HG02852 (cell line): Measurements from ENCODE around the gene SNRPD2.
"Not testable (repeated sequence)": the region's sequence is repeated elsewhere in the genome, so short reads cannot be mapped to it uniquely, and the experiment has no call there.

Source experiments
- ATAC-seq: cut with Tn5 transposase; IDR thresholded peaks from one replicate; pipeline ENCODE4 v1.9.1; 2021; ENCODE audit warnings: mild to moderate bottlenecking, moderate library complexity; ENCODE audit not compliant: unreplicated experiment

Gene SNRPD2

DNA sequence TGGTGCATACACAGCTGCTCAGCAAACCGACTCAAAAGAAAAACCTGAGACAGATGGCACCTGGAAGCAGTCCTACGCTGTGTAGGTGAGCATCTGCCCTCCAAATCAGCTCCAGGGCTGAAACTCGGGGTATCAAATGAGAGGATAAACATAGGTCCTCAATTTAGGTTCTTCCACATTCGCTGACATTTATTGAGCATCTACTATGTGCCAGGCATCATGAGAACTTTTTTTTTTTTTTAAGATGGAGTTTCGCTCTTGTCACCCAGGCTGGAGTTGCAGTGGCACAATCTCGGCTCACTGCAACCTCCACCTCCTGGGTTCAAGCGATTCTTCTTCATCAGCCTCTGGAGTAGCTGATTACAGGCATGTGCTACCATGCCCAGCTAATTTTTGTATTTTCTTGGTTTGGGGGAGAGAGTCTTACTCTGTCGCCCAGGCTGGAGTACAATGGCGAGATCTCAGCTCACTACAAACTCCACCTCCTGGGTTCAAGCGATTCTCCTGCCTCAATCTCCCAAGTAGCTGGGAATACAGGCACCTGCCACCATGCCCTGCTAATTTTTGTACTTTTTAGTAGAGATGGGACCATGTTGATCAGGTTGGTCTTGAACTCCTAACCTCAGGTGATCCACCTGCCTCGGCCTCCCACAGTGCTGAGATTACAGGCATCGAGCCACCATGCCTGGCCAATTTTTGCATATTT, 14.1 kb upstream of the SNRPD2 start:
- ATAC-seq = no peak

DNA sequence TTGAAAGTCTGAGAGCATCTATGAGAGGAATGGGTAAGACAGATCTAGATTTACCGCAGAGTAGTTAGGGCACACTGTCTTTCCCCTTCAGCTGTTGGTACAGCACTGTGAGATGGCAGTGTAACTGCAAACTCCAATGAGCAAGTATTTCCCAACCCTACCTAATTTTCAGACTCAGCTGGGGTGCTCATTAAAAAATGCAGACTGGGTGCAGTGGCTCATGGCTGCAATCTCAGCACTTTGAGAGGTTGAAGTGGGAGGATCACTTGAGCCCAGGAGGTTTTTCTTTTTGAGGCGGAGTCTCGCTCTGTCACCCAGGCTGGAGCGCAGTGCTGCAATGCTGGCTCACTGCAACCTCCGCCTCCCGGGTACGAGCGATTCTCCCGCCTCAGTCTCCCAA, 13.4 kb upstream of the SNRPD2 start:
- no peak for ATAC-seq

DNA sequence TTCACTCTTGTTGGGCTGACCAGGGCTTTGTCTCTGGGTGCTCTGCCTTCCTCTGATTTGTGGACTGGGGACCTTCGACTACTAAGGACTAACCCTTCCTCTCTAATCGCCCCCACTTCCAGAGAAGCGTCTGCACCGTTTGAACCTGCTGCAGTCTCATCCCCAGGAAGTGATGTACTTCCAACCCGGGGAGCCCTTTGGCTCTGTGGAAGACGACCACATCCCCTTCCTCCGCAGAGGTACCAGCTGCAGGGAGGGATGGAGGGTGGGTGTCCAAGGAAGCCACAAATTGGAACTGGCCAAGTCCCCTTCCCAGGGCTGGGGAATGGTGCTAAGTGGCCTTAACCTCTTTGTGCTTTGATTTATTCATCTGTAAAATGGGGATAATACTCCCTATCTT, 9.9 kb upstream of the SNRPD2 start:
- ATAC-seq = no peak

DNA sequence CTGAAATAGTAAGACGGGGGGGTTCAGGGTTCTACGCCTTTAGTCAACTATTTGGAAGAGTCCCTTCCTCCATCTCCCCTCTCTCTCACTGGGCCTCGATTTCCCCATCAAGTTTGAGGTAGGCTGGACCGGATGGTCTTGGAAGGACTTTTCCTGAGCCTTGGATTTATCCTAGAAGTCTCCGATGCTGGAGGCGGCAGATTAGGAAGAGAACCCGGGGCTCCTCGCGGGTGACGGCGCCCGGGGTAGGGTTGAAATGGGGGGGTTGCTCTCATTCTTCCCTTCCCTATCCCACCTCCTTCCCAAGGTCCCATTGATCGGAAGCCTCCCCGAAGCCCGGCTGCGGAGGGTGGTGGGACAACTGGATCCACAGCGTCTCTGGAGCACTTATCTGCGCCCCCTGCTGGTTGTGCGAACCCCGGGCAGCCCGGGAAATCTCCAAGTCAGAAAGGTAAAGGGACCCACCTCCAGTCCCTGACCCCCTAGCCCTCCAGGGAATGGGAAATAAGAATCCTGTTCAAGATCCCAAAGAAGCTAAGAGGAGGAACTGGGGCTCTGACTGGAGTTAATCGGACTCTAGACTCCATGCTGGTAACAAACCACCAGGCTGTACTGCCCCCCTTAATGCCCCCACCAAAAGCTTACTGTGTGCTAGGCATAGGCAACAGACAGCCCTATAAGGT, 1.5 kb upstream of the SNRPD2 start:
- no peak for ATAC-seq

DNA sequence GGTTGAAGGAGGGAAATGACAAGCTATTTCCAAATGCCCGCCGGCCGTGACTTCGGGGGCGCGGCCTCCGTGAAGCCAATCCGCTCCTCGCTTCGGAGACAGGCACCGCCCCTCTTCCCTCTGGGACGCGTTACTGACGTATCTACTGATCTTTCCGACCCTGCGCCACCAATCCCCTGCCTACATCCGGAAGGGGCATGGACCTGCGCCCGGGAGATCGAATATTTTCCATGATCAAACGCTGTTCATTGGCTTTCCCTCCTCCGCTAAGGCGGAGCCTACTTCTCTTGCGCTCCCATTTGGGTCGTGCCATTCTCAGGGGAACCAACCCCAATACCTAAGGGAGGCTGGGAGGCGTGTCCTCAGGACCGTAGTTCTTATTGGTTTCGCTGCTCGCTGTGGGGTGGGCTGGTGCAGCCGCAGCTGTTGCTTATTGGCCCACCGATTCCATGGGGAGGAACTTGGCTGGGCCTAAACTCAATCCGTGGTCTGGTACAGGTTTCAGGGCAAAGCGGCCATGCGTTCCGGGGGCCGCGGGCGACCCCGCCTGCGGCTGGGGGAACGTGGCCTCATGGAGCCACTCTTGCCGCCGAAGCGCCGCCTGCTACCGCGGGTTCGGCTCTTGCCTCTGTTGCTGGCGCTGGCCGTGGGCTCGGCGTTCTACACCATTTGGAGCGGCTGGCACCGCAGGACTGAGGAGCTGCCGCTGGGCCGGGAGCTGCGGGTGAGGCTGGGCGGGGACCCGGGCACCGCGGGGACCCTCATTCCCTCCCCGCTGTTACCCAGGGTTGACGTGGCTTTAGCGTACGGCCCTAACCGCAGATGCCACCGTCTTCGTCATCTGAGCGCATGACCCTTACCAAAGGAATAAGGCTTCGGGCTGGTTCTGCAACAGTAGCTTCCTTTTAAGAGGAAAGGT, 693 bp upstream of the SNRPD2 start, which contains the start of gene QPCTL:
TSS of gene QPCTL (plus strand) at position 480 of the 919 bp plus-strand sequence. CDS start at position 518, 38 bp downstream.
- peak; percentile 79 for ATAC-seq

DNA sequence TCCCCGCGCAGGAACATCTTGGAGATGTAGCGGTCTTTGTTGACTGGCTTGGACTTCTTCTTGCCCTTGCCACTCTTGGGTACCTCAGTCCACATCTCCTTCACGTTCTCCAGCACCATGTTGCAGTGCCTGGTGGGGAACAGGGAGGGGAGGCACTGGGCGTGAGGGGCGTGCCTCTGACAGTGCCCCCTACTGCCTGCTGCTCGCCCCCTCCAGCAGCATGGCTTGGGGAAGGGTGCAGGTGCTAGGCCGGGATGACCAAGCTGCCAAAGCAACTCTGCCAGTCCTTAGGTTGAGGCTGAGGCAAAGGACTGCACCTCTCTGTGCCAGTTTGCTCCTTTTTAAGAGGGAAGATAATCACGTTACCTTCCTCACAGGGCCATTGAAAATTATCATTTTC, 4.2 kb downstream of the SNRPD2 start:
- no peak for ATAC-seq

DNA sequence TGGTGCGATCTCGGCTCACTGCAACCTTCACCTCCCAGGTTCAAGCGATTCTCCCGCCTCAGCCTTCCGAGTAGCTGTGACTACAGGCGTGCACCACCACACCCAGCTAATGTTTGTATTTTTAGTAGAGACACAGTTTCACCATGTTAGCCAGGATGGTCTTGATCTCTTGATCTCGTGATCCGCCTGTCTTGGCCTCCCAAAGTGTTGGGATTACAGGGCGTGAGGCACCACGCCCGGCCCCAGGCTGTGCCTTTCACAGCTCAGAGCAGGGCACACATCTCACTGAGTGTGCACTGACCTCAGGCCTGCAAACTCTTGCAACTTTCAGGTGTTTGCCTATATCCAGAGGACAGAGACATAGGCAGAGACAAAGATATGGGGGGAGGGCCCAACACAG, 6.7 kb downstream of the SNRPD2 start:
- ATAC-seq = not testable (repeated sequence)

DNA sequence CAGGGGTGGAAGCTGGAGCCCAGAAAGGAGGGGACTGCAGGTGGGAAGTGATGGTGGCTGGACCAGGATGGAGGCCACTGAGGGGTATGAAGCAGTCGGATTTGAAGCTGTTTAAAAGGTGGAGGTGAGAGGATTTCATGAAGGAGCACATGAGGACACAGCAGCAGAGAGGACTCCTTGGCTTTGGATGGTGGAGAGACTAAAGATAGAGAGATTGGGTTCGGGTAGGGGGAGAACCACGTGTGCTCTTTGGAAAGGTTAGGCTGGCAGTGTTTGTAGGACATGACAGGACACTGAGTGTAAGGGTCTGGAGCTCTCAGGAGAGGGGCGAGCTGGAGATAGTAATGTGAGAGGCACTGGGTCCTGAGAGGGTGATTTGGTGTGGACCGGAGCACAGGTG, 8.8 kb downstream of the SNRPD2 start:
- no peak for ATAC-seq

DNA sequence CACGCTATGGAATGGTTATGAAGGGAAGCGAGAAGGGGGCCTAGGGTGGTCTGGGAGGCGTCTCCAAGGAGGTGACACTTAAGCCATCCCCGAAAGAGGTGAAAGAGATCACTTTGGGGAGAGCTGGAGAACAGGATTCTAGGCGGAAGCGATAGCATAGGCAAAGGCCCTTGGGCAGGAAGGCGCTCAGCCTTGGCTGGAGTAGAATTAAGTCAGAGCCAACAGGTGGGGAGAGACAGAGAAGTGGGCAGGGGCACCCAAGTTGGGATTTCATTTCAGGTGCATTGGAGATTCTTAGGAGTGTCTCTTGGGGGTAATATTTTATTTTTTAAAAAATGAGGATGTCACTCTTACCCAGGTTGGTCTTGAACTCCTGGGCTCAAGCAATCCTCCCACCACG, 9.6 kb downstream of the SNRPD2 start:
- ATAC-seq = no peak

DNA sequence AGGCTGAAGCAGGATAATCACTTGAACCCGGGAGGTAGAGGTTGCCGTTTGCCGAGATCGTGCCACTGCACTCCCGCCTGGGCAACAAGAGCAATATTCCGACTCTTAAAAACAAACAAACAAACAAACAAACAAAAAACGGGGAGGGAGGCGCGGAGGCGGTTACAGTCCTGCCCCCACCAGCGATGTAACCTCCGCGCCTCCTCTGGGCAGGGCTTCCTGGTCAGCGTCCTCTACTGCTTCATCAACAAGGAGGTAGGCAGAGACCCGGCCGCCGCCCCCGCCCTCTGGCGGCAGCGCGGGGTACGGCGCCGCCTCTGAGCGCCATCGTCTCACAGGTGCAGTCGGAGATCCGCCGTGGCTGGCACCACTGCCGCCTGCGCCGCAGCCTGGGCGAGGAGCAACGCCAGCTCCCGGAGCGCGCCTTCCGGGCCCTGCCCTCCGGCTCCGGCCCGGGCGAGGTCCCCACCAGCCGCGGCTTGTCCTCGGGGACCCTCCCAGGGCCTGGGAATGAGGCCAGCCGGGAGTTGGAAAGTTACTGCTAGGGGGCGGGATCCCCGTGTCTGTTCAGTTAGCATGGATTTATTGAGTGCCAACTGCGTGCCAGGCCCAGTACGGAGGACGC, 10.2 kb downstream of the SNRPD2 start:
- ATAC-seq = peak; percentile 74

DNA sequence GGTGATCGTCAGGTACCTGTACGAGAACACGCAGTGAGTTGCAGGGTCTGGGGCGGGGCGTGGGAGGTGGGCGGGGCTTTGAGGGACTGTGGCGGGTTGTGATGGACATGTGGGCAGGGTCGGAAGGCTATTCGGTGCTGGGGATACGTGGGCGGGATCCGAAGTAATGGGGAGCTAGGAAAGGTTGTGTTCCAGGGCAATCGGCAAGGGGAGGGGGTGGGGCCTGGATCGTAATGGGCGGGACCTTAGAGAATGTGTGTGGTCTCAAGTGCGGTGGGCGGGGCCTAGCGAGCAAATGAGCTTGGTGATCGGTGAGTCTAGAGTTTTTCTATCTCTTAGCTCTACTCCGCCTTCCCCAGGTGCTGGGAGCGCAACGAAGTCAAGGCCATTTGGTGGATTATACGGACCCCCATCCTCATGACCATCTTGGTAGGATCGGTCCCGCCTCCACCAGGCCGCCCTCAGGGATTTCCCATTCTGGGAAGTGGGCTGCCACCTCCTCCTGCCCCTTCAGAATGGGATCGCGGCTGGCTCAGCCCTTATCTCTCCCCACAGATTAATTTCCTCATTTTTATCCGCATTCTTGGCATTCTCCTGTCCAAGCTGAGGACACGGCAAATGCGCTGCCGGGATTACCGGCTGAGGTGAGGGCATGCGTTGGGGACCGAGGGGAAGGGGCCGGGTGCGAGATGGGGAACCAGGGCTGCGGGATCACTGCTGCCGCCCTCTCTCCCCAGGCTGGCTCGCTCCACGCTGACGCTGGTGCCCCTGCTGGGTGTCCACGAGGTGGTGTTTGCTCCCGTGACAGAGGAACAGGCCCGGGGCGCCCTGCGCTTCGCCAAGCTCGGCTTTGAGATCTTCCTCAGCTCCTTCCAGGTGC, 14.2 kb downstream of the SNRPD2 start:
- ATAC-seq = no peak

DNA sequence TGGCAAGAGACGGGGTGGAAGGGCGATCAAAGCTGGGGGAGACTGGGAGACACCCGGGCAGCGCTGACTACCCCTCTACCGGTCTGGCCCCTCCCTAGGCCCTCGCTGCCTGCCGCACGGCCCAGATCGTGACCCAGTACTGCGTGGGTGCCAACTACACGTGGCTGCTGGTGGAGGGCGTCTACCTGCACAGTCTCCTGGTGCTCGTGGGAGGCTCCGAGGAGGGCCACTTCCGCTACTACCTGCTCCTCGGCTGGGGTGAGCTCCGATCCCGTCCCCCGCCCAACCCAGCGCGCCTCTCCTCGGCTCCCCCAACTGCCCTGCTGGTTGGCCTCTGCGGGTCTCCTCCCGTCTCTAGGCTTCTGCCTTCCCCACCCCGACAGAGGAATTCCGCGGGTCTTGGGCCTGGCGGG, 14.9 kb downstream of the SNRPD2 start:
- ATAC-seq = no peak

DNA sequence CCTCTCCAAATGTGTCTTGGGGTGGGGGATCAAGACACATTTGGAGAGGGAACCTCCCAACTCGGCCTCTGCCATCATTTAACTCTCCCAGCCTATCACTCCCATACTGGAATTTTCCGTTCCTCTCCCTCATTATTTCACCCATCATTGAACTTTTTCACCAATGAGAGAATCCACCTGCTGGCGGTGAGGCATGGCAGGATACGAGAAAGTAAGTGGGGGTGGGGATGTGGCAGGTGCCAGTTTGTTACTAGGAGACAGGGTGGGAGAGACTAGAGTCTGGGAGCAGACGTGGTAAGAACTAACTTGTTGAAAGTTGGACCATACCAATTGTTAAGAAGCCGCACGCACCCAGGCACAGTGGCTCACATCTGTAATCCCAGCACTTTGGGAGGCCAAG, 16.8 kb downstream of the SNRPD2 start:
- ATAC-seq = no peak

DNA sequence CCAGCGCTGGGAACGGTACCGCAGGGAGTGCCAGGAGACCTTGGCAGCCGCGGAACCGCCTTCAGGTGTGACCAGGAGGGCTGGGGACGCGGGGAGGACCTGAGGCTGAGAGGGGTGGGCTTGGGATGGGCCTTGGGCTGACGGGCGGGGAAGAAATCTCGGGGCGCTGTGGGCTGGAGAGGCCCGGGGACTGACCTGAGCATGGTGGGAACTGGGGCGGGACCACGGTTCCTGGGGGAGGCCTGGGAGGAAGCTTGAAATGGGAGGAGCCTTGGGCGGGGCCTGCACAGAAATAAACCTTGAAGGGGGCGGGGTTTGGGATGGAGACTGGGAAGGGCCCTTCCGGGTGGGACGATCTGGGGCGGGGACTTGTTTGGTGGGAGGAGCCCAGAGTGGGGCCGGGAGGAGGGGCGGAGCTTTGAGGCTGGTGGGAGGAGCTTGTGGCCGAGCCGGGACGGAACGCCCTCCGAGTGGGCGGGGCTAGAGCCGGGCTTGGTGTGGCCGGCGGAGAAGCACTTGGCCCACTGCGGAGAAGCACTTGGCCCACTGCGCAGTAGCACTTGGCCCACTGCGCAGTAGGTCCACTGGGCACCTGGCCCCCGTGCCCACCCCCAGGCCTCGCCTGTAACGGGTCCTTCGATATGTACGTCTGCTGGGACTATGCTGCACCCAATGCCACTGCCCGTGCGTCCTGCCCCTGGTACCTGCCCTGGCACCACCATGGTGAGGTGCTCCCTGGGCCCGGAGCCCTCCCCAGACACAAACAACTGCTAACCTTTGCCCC, 20.9 kb downstream of the SNRPD2 start:
- peak; percentile 43 for ATAC-seq

DNA sequence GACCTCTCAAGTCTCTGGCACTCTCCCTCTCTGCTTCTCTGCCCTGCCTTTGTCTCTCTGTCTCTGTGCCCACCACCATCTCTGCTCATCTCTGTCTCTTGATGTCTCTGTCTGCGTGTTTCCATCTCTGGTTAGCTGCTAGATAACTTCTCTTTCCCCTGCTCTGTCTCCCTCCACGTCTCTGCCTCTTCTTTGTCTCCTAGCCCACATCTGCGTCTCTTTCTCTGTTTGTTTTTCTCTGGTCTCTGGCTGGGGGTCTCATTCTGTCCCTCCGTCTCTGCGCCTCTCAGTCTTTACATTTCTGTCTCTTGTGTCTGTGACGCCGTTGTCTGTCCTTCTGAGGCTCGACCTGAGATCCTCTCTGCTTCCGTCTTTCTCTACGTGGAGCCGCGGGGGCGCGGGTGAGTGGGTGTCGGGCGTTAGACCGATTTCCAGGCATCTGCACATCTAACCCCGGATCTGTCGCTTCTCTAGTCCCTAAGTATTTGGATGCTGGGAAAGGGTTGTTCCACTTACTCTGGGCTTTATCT, 23.3 kb downstream of the SNRPD2 start:
- peak; percentile 7 for ATAC-seq

DNA sequence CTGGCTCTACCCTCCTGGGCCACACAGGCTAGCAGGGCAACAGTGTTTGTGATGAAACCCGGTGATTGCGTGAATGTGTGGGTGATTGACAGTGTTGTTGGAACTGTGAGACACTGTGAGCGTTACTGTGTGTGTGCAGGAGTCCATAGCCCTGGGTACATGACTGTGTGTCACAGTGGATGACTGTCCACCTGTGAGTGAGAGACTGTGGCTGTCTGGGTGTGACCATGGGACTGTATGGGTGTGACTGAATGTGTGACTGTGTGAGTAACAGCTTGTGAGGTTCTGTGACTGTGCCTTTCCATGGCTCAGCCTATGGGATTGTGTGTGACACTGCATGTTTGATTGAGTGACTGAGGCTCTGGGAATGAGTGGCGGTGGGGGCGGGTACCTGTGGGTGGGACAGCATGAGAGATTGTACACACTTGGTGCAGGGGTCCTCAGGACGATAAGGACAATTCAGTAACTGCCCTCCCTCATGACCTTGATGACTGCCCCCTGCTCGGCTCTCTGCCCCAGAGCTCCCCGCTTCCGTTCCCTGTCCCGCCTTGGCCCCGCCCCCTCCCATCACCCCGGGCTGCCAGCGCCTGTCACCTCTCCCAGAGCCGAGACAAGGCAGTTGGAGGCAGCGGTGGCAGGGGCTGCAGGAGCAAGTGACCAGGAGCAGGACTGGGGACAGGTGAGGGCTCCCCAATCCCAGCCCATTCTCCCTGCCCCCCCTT, 24.0 kb downstream of the SNRPD2 start, which contains the start of gene GIPR:
TSS of gene GIPR (plus strand) at position 602 of the 722 bp plus-strand sequence. CDS start 1,300 bp downstream, outside the sequence.
- no peak for ATAC-seq

DNA sequence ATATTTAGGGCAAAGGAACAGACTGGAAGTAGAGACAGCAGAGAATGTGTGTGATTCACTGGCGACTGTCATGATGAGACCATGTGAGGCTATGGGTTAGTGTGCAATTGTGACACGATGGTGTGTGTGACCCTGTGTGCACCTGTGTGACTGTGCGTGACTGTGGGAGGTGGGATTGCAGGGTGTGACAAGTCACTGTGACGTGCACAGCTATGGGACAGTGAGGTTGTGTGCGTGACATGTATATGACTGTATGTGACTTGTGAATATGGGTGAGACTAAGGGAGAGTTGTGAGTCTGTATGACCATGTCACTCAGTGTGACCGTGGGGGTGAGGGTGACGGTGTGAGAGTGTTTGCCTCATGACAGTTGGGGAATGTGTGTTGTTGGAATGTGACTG, 27.2 kb downstream of the SNRPD2 start:
- ATAC-seq = no peak

DNA sequence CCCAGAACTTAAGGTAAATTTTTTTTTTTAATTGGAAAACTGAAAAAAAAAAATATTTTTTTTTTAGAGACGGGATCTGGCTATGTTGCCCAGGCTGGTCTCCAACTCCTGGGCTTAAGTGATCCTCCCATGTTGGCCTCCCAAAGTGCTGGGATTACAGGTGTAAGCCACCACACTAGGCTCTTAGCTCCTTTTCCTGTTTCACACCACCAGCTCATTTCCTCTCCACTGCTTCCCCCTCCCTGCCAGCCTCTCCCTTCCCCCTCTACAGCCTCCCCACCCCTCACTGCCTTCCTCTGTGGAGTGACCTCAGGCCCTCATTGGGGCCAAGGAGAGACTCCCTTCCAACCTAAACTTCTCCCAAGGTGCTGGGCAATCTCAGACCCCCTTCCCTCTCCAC, 28.0 kb downstream of the SNRPD2 start:
- ATAC-seq = no peak
